Calu3 (cell line): Measurements from ENCODE around the gene RAB34. TPM values are rescaled to one million over a fixed set of nuclear protein-coding genes. Genes with fewer than 3 reads are reported as not detected.

Experiments used
- BruUV-seq: library from RNA; stranded (reverse); fragments of 400-500 nt; replicated peaks from 2 replicates; lab custom pipeline; 2021; lab: Mats Ljungman, UMichigan
- CTCF ChIA-PET: fragments of 300-600 bp; sonication (Branson Sonifier 250); formaldehyde crosslinking; loops from one replicate; lab custom pipeline; 2022; ENCODE audit warnings: antibody characterized with exemption; lab: Charles Lee
- DNase-seq: peaks from one replicate; pipeline ENCODE4 v3.0.0; 2022
- H3K27ac Mint-ChIP-seq: one replicate; pipeline ENCODE4 v1.8.0; 2022; ENCODE audit warnings: mixed read lengths; ENCODE audit not compliant: unreplicated experiment
- H3K27me3 Mint-ChIP-seq: one replicate; pipeline ENCODE4 v1.8.0; 2022; ENCODE audit warnings: mixed read lengths; ENCODE audit not compliant: unreplicated experiment
- H3K36me3 Mint-ChIP-seq: one replicate; pipeline ENCODE4 v1.8.0; 2022; ENCODE audit warnings: mild to moderate bottlenecking, moderate library complexity, mixed read lengths; ENCODE audit not compliant: insufficient read depth, unreplicated experiment
- H3K4me1 Mint-ChIP-seq: one replicate; pipeline ENCODE4 v1.8.0; 2022; ENCODE audit warnings: mild to moderate bottlenecking, low read depth, mixed read lengths; ENCODE audit not compliant: unreplicated experiment
- H3K4me3 Mint-ChIP-seq: one replicate; pipeline ENCODE4 v1.8.0; 2022; ENCODE audit warnings: mild to moderate bottlenecking, low read depth, moderate library complexity, mixed read lengths; ENCODE audit not compliant: unreplicated experiment
- H3K9me3 Mint-ChIP-seq: one replicate; pipeline ENCODE4 v1.8.0; 2022; ENCODE audit warnings: low read depth, mixed read lengths; ENCODE audit not compliant: unreplicated experiment
- intact Hi-C: fragments of 100-400 bp; cut with micrococcal nuclease; formaldehyde crosslinking; loops from one replicate; pipeline ENCODE4 v1.10.0; 2022; ENCODE audit not compliant: unreplicated experiment
- total RNA-seq: library from RNA; stranded (reverse); gene quantifications from 2 replicates; pipeline ENCODE4 v1.2.3, GENCODE V29; 2022
- TF ChIP-seq, protein P1 (sequence below): fragments of 200-600 bp; IDR thresholded peaks from one replicate; pipeline ENCODE4 v1.8.0; 2022; ENCODE audit warnings: antibody characterized with exemption; ENCODE audit not compliant: unreplicated experiment

The RAB34 gene
- total RNA-seq, 1 experiment from 2014 or later: 34.5 TPM

- Mint-ChIP-seq H3K4me3 (peak overlapping the region; percentile 26), H3K27me3 (no peaks in the 10 kb centered on the region), H3K9me3 (no peaks in the 10 kb centered on the region), H3K36me3 (peaks cover 77% of the 10 kb centered on the region), H3K27ac (peak overlapping the region; percentile 72), H3K4me1 (peaks cover 18% of the 10 kb centered on the region)
- TF ChIP-seq, protein P1, sequence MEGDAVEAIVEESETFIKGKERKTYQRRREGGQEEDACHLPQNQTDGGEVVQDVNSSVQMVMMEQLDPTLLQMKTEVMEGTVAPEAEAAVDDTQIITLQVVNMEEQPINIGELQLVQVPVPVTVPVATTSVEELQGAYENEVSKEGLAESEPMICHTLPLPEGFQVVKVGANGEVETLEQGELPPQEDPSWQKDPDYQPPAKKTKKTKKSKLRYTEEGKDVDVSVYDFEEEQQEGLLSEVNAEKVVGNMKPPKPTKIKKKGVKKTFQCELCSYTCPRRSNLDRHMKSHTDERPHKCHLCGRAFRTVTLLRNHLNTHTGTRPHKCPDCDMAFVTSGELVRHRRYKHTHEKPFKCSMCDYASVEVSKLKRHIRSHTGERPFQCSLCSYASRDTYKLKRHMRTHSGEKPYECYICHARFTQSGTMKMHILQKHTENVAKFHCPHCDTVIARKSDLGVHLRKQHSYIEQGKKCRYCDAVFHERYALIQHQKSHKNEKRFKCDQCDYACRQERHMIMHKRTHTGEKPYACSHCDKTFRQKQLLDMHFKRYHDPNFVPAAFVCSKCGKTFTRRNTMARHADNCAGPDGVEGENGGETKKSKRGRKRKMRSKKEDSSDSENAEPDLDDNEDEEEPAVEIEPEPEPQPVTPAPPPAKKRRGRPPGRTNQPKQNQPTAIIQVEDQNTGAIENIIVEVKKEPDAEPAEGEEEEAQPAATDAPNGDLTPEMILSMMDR: no peak
- peak; percentile 81 for DNase-seq
- CTCF ChIA-PET: interaction anchor here (0.7 kb wide), 1 partner anchor 52 kb away, joined by 3 read pairs; no protein-coding TSS in a partner anchor
- no TSS peak for BruUV-seq
- intact Hi-C loops: loop anchor here (2.0 to 10.0 kb wide), 2 partner anchors 20 to 54 kb away; partner anchors contain the start of gene BLTP2
Measured at GRCh38 chr17:28698253-28698941, 19.3 kb downstream of the RAB34 start.

GRCh38 chr17:28693869-28694268 is 23.8 kb downstream of the RAB34 start:
- intact Hi-C loops: loop anchor here (10.0 kb wide), 1 partner anchor 49 kb away; the partner anchor contains the start of gene BLTP2
- Mint-ChIP-seq H3K27me3 (no peaks in the 10 kb centered on the region), H3K4me1 (peaks cover 15% of the 10 kb centered on the region), H3K4me3 (no peak overlapping the region), H3K27ac (no peak overlapping the region), H3K9me3 (no peaks in the 10 kb centered on the region), H3K36me3 (peaks cover 96% of the 10 kb centered on the region)
- CTCF ChIA-PET: no interaction called here
- DNase-seq: no peak
- TF ChIP-seq, protein P1: no peak
- no TSS peak for BruUV-seq

DNA sequence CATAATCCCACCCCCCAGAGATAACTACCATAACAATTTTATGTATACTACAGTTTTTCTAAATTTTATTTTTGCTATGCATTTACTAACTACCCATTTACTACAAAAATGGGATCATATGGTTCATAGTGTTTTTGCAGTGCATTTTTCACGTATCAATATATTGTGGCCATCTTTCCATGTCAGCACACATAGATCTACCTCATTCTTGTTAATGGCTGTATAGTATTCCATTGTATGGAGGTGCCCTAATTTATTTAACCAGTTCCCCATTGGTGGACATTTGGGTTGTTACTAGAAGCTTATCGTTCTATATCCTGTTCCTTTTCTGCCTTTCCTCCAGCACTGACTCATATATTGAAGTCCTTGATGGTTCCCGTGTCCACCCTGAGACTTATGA is 28.7 kb downstream of the RAB34 start:
- H3K36me3 Mint-ChIP-seq: peaks cover 92% of the 10 kb centered on the region
- no peaks in the 10 kb centered on the region for H3K9me3 Mint-ChIP-seq
- TF ChIP-seq, protein P1: no peak
- DNase-seq: no peak
- H3K27me3 Mint-ChIP-seq: no peaks in the 10 kb centered on the region
- CTCF ChIA-PET: no interaction called here
- no peak overlapping the region for H3K27ac Mint-ChIP-seq
- intact Hi-C loops: no loop called here
- no peak overlapping the region for H3K4me3 Mint-ChIP-seq
- BruUV-seq: no TSS peak
- no peaks in the 10 kb centered on the region for H3K4me1 Mint-ChIP-seq

- intact Hi-C loops: no loop called here
- no peak for DNase-seq
- TF ChIP-seq, protein P1: no peak
- H3K36me3 Mint-ChIP-seq: peaks cover 92% of the 10 kb centered on the region
- H3K27ac Mint-ChIP-seq: no peak overlapping the region
- no peaks in the 10 kb centered on the region for H3K9me3 Mint-ChIP-seq
- H3K4me1 Mint-ChIP-seq: no peaks in the 10 kb centered on the region
- no peaks in the 10 kb centered on the region for H3K27me3 Mint-ChIP-seq
- H3K4me3 Mint-ChIP-seq: no peak overlapping the region
- CTCF ChIA-PET: no interaction called here
- no TSS peak for BruUV-seq
Measured at GRCh38 chr17:28688481-28688880, 29.2 kb downstream of the RAB34 start.
